HUES64 (cell line): Measurements from ENCODE around the gene PTGR3.

Experiments
- H3K27ac ChIP-seq: 2 replicates; pipeline ENCODE4 v1.7.0; 2013; ENCODE audit warnings: low read depth, low read length, inconsistent platforms
- H3K27me3 ChIP-seq: 2 replicates; pipeline ENCODE4 v1.6.1; 2013; ENCODE audit warnings: mild to moderate bottlenecking, low read length; ENCODE audit not compliant: insufficient read depth
- H3K36me3 ChIP-seq: 2 replicates; pipeline ENCODE4 v1.6.1; 2013; ENCODE audit warnings: mild to moderate bottlenecking, low read length; ENCODE audit not compliant: insufficient read depth
- H3K4me1 ChIP-seq: 2 replicates; pipeline ENCODE4 v1.6.1; 2013; ENCODE audit warnings: mild to moderate bottlenecking, low read length, moderate library complexity; ENCODE audit not compliant: insufficient read depth
- H3K4me3 ChIP-seq: 2 replicates; pipeline ENCODE4 v1.5.1; 2013; ENCODE audit warnings: mild to moderate bottlenecking, low read length, moderate library complexity
- H3K9ac ChIP-seq: 2 replicates; pipeline ENCODE4 v1.6.1; 2013; ENCODE audit warnings: mild to moderate bottlenecking, low read depth, low read length
- H3K9me3 ChIP-seq: 2 replicates; pipeline ENCODE4 v1.6.1; 2013; ENCODE audit warnings: low read depth, low read length; ENCODE audit not compliant: insufficient read depth
- WGBS: fragments of 150-250, 120-280 bp; methylation state at CpG from one replicate; pipeline ENCODE4 v1.1.7; 2013; ENCODE audit warnings: missing lambda C conversion rate; 5-methylcytosine and 5-hydroxymethylcytosine counted together

The PTGR3 gene

DNA sequence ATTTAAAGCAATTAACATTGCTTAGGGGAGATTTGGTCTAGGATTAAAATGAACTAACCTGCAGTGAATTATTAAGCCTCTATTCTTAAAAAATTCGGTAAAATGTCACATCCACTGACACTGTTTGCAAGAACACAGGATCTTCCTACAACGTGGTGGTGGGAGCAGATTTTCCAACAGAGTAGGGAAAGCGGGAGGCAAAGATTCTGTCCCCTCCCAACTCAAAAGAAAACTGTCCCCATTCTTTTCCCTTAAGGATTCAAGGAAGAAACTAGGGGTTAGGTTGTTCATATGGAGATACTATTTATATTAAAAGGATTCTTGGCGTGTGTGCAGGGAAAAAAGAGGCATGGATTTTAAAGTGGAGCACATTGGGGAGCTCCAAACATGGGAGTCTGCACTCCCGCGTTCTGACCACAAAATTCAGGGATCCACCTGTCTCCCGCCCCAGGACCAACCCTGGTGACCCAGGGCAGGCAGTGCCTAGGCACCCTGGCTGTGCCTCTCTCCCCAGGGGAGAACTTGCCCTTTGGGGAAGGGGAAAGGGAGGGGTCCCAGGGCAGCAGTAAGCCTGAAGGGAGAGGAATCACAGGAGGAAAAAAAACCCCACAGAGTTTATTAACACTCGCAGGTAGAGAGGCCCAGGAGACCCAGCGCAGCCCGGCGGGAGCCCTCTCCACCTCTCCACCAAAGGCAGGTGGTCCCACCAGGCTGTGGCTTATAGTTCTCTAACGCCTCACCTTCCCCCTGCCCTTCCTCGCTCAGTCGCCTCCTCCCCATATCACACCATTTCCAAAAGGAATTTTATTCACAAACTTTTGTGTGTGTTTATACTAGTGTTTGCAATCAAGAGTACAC is 2.3 kb downstream of the PTGR3 start:
- no peaks in the 10 kb centered on the region for H3K9me3 ChIP-seq
- peaks cover 86% of the 10 kb centered on the region for H3K27me3 ChIP-seq
- H3K36me3 ChIP-seq: no peaks in the 10 kb centered on the region
- no peak overlapping the region for H3K9ac ChIP-seq
- peaks cover 39% of the 10 kb centered on the region for H3K4me1 ChIP-seq
- WGBS: 2% methylated on average over 12 of the region's 14 CpGs
- peak overlapping the region; percentile 74; the same call in 1 of the 2 replicates for H3K4me3 ChIP-seq
- H3K27ac ChIP-seq: no peak overlapping the region

DNA sequence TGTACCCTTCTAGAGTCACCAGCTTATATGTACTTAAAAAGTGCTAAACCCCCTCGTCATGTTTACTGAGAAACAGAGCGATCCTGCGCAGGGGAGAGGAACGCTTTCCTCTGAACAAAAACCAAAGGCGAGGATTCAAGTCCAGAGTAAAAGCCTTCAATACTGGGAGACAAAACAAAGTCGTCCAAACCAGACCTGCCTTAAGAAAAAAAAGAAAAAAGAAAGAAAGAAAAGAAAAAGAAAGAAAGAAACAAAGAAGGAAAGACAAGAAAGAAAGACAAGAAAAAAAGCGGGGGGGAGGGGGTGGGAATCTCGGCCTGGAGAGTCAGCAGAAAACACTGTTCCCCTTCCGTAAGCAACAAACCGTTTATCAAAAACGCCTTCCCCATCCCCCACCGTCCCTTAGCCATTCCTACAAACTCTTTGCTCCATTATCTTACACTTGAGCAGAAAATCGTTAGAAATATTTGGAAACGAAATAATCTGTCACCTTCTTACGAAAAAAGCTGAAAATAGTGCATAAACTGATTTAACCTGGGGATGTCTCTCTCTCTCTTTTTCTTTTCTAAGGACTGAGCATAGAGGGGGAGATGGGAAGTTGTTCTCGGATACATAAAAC is 3.3 kb downstream of the PTGR3 start:
- H3K27ac ChIP-seq: no peak overlapping the region
- 2% methylated on average over 14 of the region's 16 CpGs for WGBS
- H3K9me3 ChIP-seq: no peaks in the 10 kb centered on the region
- peak overlapping the region; percentile 53 for H3K4me3 ChIP-seq
- peaks cover 87% of the 10 kb centered on the region for H3K27me3 ChIP-seq
- H3K36me3 ChIP-seq: no peaks in the 10 kb centered on the region
- H3K4me1 ChIP-seq: peaks cover 38% of the 10 kb centered on the region
- H3K9ac ChIP-seq: no peak overlapping the region

DNA sequence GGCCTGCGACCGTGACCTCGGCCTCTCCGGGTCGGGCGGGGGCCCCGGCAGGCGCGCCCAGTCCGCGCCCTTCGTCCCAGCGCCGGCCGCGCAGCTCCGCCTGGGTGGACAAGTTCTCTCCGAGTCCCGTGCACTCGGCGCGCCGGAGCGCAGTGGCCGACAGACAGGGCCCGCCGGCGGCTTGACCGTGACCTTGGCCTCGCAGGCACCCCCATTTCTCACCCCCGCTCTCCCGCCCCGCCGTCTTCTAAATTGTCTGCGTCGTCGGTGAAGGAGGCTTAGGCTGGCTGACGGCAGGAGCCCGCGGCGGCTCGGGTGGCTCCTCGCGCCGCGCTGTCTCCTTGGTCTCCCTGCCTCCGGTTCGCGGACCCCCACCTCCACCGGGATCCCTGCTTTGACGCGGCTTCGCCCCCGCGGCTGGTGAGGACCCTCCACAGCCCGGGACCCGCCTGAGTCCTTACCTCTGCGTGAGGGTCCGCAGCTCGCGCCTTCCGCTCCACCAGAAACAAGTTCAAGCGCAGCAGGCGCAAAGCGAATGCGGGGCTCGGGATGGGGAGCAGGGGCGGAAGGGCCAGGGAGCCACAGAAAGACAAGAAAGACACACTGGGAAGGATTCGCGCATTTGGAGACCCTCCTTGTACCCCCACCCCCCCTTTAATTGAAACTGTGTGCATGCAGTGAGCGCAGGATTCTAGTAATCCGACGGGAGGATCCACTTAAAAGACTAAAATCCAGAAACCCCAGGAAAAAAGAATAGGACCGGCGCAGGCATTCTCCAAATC is 4.0 kb downstream of the PTGR3 start:
- peaks cover 32% of the 10 kb centered on the region for H3K4me1 ChIP-seq
- H3K9ac ChIP-seq: no peak overlapping the region
- peaks cover 82% of the 10 kb centered on the region for H3K27me3 ChIP-seq
- H3K36me3 ChIP-seq: no peaks in the 10 kb centered on the region
- H3K9me3 ChIP-seq: no peaks in the 10 kb centered on the region
- under 1% methylated on average over 75 of the region's 75 CpGs for WGBS
- no peak overlapping the region for H3K27ac ChIP-seq
- H3K4me3 ChIP-seq: peak overlapping the region; percentile 53

DNA sequence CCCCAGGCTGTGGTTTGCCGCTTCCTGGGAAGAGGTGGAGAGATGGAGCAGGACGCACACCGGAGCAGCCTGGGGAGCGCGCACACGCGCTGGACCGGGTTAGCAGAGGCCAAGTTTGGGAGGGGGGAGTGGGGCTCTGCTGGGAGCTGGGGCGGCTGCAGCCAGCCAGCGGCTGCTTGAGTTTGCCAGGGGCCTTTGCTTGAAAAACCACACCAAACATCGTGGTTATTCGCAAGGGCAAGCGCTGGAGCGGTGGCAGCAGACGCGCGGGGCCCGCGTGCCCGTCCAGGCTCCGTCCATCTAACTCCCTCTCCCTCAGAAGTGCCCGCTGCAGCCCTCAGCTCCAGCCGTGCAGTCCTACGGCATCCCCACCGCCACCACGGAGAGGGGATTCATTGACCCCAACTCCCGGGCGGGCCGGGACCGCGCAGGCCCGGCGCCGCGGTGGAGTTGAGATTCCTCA is 4.6 kb downstream of the PTGR3 start:
- Histone ChIP-seq H3K9me3 (no peaks in the 10 kb centered on the region), H3K9ac (no peak overlapping the region), H3K36me3 (no peaks in the 10 kb centered on the region), H3K27me3 (peaks cover 77% of the 10 kb centered on the region), H3K4me1 (peaks cover 32% of the 10 kb centered on the region), H3K27ac (no peak overlapping the region), H3K4me3 (peak overlapping the region; percentile 53)
- WGBS: under 1% methylated on average over 35 of the region's 35 CpGs

DNA sequence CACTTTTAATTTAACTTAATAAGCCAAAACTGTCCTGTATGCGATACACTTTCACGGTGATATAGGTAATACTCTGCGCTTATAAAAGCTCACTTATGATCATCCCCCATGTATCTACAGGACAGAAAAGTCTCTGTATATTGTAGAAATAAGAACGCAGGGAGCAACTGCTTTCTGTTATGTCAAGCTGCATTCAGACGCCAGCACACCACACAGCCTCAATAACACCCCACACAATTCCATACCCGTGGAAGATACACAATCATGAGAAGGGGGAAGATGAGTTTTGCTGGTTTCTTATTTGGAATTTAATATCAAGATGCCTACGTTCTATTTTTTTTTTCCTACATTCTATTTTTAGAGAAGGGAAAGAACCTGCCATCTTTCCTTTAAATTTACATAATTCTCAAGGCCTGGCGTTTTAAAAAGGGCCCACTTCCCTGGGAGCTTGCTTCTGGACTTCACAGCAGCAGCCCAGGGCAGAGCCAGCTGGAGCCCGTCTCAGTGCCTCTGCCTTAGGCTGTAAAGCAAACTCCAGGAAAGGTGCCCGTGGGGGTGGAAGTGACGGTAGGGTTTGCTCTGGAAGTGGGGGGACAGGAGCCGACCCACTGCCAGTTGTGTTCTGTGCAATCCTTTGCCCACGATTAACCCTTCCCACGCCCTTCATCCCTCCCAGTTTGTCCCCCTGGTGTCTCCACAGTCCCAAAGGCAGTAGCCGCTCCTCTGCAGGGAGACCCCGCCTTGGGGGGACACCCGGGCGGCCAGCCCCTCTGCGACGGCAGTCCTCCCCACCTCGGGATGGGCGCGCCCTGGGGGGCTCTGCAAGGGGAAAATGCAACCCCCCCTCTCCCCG is 5.3 kb downstream of the PTGR3 start:
- Histone ChIP-seq H3K4me1 (peaks cover 32% of the 10 kb centered on the region), H3K27me3 (peaks cover 77% of the 10 kb centered on the region), H3K4me3 (peak overlapping the region; percentile 53), H3K36me3 (no peaks in the 10 kb centered on the region), H3K9me3 (no peaks in the 10 kb centered on the region), H3K27ac (no peak overlapping the region), H3K9ac (no peak overlapping the region)
- 18% methylated on average over 21 of the region's 24 CpGs for WGBS

DNA sequence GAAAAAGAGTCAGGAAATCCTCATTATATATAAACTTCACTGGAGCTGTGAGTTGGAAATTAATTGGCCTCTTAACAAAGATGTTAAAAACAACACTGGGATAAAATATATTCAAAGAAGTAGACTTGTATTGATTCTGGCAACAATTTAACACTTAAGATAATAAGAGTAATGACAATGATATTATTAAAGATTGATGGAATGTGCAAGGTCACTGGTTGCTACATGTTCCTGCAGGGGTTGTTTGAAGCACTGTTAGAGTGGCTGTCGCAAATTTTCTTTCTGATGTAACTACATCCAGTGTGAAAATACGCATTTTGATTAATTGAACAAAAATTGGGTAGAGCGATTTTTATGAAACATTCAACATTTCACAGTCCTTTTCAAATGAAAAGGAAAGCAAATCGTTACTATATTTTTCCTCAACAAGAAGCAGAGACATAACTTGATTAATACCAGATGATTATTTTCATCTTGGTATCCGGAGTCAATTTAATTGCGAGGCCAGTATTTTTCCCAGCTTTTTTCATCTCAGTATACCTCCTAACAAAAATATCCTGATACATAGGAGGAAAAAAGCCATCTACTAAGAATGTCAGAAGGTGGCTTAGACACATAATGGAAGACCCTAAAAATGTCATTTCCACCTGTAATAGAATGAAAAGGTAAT is 6.1 kb downstream of the PTGR3 start:
- Histone ChIP-seq H3K4me3 (no peak overlapping the region), H3K27me3 (peaks cover 72% of the 10 kb centered on the region), H3K9ac (no peak overlapping the region), H3K9me3 (no peaks in the 10 kb centered on the region), H3K36me3 (no peaks in the 10 kb centered on the region), H3K27ac (no peak overlapping the region), H3K4me1 (peaks cover 31% of the 10 kb centered on the region)
- WGBS: 95% methylated on average over 5 of the region's 6 CpGs

DNA sequence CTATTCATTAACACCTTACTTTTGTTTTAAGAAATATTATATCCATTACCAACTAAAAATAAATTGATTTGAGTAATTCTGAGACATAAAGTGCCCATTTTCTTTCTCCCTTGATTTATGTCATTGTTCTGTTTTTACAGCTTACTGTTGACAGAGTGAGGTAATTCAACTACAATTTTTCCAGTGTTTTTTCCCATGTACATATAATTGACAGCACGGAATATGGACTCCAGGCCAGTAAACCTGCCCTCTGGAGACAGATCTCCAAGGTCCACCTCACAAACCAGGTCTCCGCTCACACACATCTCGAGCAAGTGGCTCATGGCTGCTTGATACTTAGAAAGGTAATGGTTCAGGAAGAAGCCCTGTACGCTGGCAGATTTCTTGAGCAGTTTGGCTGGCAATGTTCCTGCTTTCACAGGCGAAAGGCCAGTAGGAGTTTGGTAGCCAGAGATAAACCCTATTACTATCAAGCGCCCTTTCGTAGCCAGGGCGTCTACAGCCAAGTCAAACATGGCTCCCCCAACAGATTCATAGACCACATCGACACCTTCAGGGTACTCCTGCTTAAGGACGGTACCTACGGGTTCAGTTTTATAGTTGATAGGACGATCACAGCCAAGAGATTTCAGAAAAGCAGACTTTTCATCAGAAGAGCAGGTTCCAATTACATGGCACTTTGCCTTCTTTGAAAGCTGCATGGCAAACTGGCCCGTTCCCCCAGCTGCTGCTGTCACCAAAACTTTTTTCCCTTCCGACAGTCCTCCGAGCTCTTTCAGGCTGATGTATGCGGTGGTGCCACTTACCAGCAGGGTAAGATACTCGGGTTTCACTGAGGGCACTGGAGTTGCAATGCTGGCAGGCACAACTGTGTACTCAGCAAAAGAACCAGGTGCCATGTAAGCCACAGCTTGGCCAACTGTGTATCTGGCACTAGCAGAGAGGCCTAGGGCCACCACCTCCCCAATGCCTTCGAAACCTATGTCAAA is 7.4 kb downstream of the PTGR3 start:
- no peak overlapping the region for H3K4me3 ChIP-seq
- WGBS: 93% methylated on average over 18 of the region's 18 CpGs
- H3K9ac ChIP-seq: no peak overlapping the region
- H3K36me3 ChIP-seq: no peaks in the 10 kb centered on the region
- H3K27me3 ChIP-seq: peaks cover 59% of the 10 kb centered on the region
- H3K27ac ChIP-seq: no peak overlapping the region
- peaks cover 18% of the 10 kb centered on the region for H3K4me1 ChIP-seq
- no peaks in the 10 kb centered on the region for H3K9me3 ChIP-seq

DNA sequence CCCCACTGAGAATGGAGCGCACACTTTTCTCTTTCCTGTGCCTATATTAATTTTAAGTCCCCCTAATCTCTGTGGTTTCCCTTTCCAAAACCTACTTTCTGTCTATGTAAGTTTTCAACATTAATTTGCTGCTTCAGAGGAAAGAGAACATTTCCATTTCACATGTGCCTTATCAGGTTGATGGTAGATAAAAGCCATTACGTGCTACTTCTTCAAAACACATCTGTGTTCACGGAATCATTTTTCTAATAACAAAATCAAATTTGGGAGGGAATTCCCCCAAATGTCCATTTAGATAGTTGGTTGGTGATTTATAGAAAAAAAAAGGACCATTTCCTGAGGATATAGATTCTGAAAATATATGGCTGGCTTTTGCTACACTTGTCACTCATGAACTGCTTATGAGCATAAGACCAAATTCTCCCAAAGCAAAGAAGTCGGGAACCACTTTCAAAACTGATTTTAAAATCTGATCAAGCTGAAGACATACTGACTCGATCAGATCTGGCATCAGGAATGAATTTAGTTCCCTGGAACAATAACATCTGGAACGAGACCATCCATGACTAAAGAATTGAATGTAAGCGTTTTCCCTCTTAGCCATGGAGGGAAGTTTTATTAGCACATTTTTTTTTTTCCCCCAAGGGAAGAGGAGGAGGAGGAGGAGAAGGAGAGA is 8.2 kb downstream of the PTGR3 start:
- Histone ChIP-seq H3K4me1 (peaks cover 10% of the 10 kb centered on the region), H3K27ac (no peak overlapping the region), H3K9me3 (no peaks in the 10 kb centered on the region), H3K4me3 (no peak overlapping the region), H3K36me3 (no peaks in the 10 kb centered on the region), H3K9ac (no peak overlapping the region), H3K27me3 (peaks cover 51% of the 10 kb centered on the region)
- WGBS: 91% methylated on average over 4 of the region's 7 CpGs

DNA sequence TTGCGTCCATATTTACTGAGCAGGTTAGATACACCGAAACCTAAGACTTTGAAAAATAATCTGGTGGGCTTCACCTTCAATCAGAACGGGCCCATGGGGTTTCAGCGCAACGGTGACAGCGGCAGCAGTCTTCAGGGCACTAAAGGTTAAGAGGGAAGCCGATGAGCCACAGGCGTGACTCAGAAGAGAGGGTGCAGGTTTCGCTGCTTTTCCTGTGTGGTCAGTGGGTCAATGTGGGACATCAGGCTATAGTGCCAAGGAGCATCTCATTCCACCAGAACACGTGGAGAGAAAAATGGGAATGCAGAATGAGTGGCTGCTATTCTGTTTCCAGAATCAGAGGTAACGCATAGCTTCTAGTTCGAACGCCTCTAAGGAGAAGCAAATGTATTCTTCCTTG is 8.9 kb downstream of the PTGR3 start:
- Histone ChIP-seq H3K9me3 (no peaks in the 10 kb centered on the region), H3K27ac (no peak overlapping the region), H3K4me1 (peaks cover 3% of the 10 kb centered on the region; the same call in 1 of the 2 replicates), H3K27me3 (peaks cover 44% of the 10 kb centered on the region), H3K36me3 (no peaks in the 10 kb centered on the region), H3K9ac (no peak overlapping the region), H3K4me3 (no peak overlapping the region)
- WGBS: 94% methylated on average over 13 of the region's 13 CpGs
